NCI-H1417 (cell line): Measurements from ENCODE around the gene DLK1.
A peak's percentile ranks its signal among the peaks of the same experiment; 100 is the strongest.

Experiments used
- DNase-seq, 3 experiments: peaks; one replicate each; lab custom pipeline; 2025; lab: John Stamatoyannopoulos, UW

DLK1 gene

DNA sequence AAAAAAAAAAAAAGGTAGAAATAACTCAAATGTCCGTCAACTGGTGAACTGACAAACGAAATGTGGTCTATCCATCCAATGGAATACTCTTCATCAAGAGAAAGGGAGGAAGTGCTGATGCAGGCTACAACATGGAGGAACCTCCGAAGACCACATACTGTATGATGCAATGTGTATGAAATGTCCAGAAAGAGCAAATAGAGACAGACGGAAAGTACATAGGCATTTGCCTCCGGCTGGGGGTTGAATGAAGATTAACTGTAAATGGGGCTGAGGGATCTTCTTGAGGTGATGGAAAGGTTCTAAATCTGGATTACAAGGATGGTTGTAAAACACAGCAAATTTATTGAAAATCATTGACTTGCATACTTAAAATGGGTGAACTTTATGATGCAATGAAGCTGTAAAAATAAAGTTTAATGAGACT lies 35.4 kb downstream of the DLK1 start:
- DNase-seq: peak in 1 of 3 experiments; percentile 31

DNA sequence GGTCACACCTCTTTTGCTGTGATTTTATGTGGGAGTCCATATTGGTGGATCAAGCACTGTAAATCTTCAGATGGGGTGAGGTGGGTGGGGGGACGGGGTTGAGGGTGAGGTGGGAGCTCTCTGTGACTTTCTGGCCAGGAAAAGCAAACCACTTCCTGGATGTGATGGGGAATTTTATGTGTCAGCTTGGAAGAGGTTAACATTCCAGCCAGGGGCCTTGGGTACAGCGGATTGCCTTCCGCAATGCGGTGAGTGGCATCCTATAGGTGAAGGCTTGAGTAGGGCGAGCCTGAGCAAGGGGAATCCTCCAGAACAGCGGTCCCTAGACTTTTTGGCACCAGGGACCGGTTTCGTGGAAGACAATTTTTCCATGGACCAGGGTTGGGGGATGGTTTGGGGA lies 36.2 kb downstream of the DLK1 start:
- no peak for DNase-seq

GRCh38 chr14:100764471-100765115 lies 37.9 kb downstream of the DLK1 start:
- peak in 1 of 3 experiments; percentile 33 for DNase-seq

GRCh38 chr14:100765296-100765695 lies 38.6 kb downstream of the DLK1 start:
- DNase-seq: no peak

- no peak for DNase-seq
Measured at GRCh38 chr14:100765991-100766390, 39.3 kb downstream of the DLK1 start.

DNA sequence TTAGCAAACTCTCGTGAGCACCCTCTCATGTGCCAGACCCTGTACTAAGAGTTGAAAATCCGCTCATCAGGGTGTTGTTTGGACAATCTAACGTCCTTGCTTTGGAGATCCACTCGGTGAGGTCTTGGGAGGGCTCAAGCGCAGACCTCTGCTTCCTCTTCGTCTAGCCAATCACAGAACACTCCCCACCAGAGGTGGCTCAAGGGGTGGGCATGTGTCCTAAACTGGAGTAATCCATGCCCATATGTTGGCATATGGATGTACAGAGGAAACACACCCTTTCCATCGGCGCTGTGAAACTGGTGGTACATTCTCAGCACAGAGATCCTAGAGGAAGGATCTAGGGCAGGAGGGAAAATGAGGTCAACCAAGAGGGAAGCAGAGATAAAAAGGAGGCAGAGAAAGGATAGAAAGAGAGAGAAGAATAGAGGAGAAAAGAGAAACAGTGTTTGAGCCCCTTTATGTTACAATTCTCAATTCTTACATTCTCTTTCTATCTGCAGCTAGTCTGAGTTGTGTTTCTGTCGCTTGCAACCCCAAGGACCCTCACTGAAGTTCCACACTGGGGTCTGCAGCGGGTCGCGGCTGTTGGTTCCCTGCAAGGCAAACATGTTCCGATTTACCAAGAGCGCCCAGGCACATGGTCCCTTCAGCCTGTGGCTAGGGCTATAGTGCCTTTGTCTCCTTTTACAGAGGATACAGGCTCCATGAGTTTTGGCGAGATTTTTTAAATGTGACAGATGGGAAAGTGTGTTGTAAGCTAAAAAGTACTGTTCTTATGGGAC lies 40.5 kb downstream of the DLK1 start:
- no peak for DNase-seq

DNA sequence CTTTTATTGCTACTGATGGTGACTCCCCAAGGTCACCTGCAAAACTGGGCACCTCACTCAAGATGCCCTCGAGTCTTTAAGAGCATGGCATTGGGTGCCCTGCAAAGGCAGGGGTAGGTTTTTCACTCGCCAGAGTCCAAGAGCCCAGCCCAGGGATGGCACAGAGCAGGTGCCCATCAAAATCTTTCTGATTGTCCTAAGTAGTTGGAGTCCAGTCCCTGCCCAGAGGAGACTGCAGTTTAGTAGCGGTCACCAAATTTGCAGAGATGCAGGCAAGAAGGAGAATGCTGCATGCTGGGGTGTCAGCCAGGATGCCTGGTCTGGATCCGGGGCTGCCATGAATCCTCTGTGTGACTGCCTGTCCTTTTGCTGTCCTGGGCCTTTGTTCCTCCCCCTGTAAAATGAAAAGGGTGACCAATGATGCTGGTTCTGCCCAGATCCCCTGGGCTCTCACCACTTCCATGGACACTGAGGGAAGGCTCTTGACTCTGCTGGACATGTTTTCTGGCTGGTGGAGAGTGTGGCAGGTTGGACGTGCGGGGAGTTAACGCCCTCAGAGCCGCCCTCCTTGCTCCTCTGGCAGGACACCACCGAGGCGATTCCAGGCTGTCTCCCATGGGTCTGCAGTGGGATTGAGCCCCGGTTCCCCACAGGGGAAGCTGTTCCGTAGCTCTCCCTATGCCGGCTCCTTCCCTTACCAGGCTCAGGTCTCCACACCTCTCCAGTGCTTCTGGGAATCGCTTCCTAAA lies 41.3 kb downstream of the DLK1 start:
- DNase-seq: no peak

- no peak for DNase-seq
Measured at GRCh38 chr14:100769035-100769939, 42.6 kb downstream of the DLK1 start.

- DNase-seq: no peak
Measured at GRCh38 chr14:100770046-100770445, 43.4 kb downstream of the DLK1 start.

DNA sequence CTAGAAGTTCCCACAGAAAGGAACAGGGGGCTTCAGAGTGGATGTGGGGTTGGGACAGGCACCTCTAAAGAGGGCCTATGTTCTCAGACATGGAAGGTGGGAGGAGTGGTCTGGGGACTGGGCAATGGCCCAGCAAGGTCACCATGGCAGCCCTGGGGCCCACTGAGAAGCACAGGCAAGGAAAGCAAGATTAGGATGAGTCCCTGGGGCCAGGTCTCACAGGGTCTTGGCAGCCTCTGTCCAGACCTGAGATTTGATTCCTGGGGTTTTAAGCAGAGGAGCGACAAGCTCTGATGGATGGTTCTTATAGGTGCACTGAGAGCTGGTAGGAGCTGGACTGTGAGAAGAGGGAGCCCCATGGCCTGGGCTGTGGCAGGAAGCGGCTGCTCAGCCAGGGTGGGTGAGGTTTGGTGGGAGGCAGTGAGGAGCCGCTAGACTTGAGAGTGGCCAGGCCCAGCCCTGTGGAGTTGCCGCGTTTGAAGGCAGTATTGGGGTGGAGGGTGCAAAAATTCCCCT lies 44.0 kb downstream of the DLK1 start:
- no peak for DNase-seq

DNA sequence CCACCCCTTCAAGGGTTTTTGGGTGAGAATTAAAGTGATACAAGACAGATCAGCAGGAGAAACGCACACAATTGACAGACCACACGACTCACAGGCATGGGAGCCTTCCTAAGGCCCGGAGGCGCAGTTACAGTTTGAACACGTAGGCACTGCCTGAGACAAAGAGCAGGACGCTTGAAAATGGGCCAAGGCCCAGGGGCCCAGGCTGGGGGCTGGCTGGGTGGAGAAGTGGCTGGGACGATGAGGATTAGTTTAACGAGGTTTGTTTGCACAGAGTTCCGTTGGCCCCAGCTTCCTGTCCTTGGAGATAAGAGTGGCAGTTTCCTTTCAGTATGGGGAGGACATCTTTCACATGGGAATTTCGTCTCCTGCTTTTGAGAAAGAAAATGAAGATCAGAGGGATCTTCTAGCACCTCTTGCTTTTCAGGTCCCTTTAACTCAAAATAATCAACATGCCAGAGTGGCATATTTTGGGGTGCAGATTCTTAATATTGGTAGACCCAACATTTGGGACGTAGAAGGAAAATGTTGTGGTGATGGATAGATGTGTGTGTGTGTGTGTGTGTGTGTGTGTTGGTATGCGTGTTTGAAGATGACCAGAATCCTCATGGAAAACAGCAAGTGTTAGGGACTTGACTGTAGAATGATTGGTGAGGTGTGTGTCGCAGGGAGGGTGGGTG lies 44.6 kb downstream of the DLK1 start:
- DNase-seq: no peak

DNA sequence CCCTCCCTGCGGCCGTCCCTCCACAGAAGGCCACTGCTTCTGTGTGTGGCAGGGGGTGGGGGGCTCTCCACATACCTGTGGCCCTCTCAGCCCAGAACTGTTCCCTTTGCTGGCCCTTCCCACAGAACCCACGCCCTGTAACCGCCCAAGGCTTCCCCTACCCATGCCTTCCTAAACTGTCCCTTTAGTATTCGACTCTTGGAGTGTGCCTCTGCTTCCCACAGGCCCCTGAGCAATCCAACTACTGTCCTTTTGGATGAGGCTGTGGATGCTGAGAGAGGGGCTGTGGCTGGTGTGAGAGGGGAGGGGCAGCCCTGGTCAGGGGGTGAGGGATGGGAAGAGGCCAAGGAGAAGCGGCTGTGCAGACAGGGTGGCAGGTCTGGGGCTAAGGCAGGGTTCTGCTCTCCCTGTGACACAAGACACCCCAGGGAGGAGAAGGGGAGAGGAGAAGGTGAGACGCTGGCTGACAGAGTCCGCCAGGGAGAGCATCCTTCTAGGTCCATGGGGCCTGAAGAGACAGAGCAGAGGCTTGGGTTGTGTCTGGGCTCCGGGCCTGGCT lies 46.0 kb downstream of the DLK1 start:
- DNase-seq: no peak

DNA sequence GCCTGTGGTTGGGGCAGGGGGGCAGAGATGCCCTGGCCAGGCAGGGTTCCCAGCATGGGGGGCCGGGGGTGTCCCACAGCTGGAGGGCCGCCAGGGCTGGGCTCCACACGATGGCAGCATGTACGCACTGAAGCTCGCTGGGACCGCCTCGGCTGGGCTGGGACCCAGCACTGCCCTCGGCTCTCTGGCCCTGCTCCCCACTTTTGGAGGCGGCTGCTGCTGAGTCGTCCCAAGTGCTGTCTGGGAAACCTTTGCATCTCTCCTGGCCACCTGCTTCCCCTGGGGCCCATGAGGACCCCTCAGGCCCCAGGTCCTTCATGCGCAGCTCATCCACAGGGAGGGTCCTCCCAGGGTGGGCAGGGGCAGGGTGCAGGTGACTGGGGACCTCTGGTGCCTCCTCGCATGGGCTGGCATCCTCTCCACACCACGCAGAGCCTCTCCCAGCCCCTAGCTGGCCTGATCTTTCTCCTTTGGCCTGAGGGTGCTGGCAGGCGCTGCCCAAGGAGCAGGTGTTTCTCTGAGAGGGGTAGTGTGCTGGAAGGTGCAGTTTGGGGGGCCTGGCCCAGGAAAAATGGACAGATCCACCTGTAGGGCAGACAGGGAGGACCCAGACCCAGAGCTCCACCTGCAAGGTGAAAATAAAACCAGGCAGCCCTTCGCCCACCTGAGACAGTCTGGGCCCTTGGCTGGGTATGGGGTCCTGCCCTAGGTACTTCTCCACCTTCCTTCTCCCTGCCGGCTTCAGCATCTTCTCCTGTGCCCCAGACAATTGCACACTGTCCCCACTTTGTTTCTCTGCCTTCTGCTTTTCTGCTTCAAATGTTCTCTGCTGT lies 46.9 kb downstream of the DLK1 start:
- DNase-seq: no peak

DNA sequence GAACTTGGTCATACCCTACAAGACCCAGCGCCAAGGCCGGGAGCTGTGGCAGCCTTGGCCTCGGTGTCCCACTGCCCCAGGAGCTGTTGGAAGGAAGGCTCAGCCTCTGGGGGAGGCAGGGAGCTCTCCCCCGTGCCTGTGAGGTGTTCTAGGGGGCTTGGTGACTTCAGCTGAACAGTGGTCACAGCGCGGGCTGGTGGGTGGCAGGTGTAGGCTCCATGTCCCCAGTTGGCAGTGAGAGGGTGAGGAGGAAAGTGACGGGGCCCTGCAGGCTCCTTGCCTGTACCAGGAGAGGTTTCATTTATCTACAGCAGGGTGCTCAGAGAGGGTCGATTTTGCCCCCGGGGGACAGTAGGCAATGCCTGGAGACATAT lies 47.5 kb downstream of the DLK1 start:
- DNase-seq: no peak

DNA sequence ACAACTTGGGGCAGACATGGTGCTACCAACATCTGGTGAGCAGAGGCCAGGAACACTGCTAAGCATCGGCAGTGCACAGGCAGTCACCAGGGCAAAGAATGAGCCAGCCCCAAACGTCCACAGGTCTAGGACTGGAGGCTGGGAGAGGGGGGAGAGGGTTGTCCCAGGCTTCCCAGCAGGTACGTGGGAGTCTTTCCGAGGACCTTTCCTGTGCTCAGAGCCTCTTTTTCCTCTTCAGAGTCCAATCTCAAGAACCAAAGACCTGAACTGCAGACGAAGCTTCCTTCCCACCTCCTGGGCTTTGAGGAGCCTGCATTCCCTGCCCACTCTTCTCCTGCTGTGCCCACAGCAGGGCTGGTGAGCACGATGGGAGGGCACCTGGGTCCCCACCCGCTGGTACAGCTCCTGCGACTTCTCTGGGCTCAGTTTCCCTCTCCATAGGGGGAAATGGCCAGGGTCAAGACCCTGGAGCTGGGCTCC lies 48.7 kb downstream of the DLK1 start:
- no peak for DNase-seq

DNA sequence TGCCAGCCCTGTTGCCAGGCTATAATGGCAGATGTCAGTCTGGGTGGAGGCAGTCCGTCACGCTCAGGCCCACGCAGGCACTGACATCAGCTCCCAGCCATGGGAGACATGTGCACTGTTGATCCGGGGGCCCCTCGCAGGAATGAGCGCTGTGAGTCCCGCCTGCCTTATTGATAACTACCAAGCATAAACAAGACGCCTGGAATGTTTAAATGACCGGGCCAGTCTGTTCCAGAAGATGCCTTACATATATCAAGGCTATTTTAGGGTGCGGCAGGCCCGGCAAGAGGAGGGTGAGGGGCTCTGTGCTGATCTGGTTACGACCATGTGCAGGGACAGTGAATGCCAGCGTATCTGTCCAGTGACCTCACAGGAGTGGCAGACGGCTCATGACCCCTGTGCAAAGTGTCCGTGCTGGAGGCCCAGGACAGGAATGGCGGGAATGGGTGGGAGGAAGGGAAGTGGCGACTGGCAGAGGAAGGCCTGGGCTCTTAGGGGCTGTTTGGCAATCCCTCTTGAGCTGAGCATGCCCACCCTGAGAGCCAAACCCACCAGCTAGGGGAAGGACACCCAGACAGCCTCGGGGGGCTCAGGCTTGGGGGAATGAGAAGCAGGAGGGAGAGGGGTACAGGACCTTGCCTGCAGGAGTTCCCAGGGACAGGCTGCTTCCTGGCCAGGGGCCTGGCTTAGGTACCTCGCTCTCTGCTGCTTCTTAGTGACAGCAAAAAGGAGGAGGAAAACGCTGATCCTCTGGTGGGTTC lies 49.3 kb downstream of the DLK1 start:
- DNase-seq: no peak

GRCh38 chr14:100776681-100777365 lies 50.1 kb downstream of the DLK1 start:
- no peak for DNase-seq

- no peak for DNase-seq
Measured at GRCh38 chr14:100777366-100777817, 50.7 kb downstream of the DLK1 start.
